HCT116 (cell line): ENCODE data around the gene PAOX. TPM values are rescaled to one million over a fixed set of nuclear protein-coding genes. Genes with fewer than 3 reads are reported as not detected.

ENCODE experiments used
- ATAC-seq: fragments of 200-7000 bp; cut with Tn5 transposase; 2 replicates; pipeline ENCODE4 v1.9.1; 2020; ENCODE audit warnings: mild to moderate bottlenecking, moderate library complexity
- BruUV-seq: library from RNA; stranded (reverse); fragments of 400-500 nt; replicated peaks from 2 replicates; lab custom pipeline; 2021; lab: Mats Ljungman, UMichigan
- CTCF ChIA-PET: fragments of 300-600 bp; sonication (Branson Sonifier 250); formaldehyde crosslinking; loops from one replicate; lab custom pipeline; 2021; ENCODE audit warnings: antibody characterized with exemption; lab: Charles Lee
- POLR2A ChIA-PET: fragments of 300-600, 350-600 bp; sonication (Branson Sonifier 250); formaldehyde crosslinking; loops from one replicate; lab custom pipeline; 2021; ENCODE audit warnings: antibody characterized with exemption; lab: Charles Lee
- RAD21 ChIA-PET, 2 experiments: fragments of 300-600 bp; sonication (Branson Sonifier 250); formaldehyde crosslinking; loops; one replicate each; lab custom pipeline; 2023; ENCODE audit warnings: low total read pairs in 2 of 2; ENCODE audit not compliant: uncharacterized antibody in 2 of 2, unreplicated experiment in 2 of 2, low non-redundant PET in 1 of 2; lab: Charles Lee
- DNase-seq: peaks from one replicate; pipeline ENCODE4 v3.0.0-alpha.2; 2010; ENCODE audit warnings: low read depth, low spot score
- H2AFZ ChIP-seq: fragments of 200-600 bp; shearing (Covaris generic), sonication (generic); 2 replicates; pipeline ENCODE4 v1.6.1; 2017; ENCODE audit warnings: low read depth, mixed run types, mixed read lengths, antibody characterized with exemption, low read length; ENCODE audit not compliant: poor library complexity, severe bottlenecking
- H3K27ac ChIP-seq: 2 replicates; pipeline ENCODE4 v1.5.1; 2012; ENCODE audit warnings: low read depth, low read length
- H3K27me3 ChIP-seq: fragments of 200-600 bp; sonication (generic); 2 replicates; pipeline ENCODE4 v1.6.1; 2016; ENCODE audit warnings: mixed run types, low read length, mixed read lengths; ENCODE audit not compliant: insufficient read depth
- H3K36me3 ChIP-seq, 2 experiments: fragments of 200-500 bp in 1 of 2; fragments of 200-600 bp in 1 of 2; sonication (Bioruptor generic) in 1 of 2; sonication (generic) in 1 of 2; 2 replicates each; pipeline versions ENCODE4 v1.5.1 to v1.6.1; 2014 to 2016; ENCODE audit warnings: low read length in 2 of 2, inconsistent platforms in 1 of 2, mixed read lengths in 1 of 2, mixed run types in 1 of 2; ENCODE audit not compliant: insufficient read depth in 2 of 2, control insufficient read depth in 1 of 2
- H3K4me1 ChIP-seq, 2 experiments: fragments of 200-600 bp in 1 of 2; sonication (generic) in 1 of 2; 2 replicates each; pipeline versions ENCODE4 v1.5.1 to v1.6.1; 2012 to 2017; ENCODE audit warnings: low read length in 2 of 2, inconsistent platforms in 1 of 2, mild to moderate bottlenecking in 1 of 2, mixed read lengths in 1 of 2, mixed run types in 1 of 2, moderate library complexity in 1 of 2; ENCODE audit not compliant: insufficient read depth in 2 of 2, control insufficient read depth in 1 of 2
- H3K4me2 ChIP-seq: fragments of 200-600 bp; sonication (generic); 2 replicates; pipeline ENCODE4 v1.6.1; 2017; ENCODE audit warnings: mixed run types, low read length, mixed read lengths
- H3K4me3 ChIP-seq, 2 experiments: fragments of 200-600 bp in 1 of 2; sonication (generic) in 1 of 2; replicated peaks in 1 of 2; 2 replicates each; pipeline ENCODE4 v1.5.1; 2011 to 2016; ENCODE audit warnings: low read length in 2 of 2, control low read depth in 1 of 2, low read depth in 1 of 2, mild to moderate bottlenecking in 1 of 2, mixed read lengths in 1 of 2, mixed run types in 1 of 2
- H3K79me2 ChIP-seq: fragments of 200-600 bp; sonication (generic); 2 replicates; pipeline ENCODE4 v1.6.1; 2017; ENCODE audit warnings: mild to moderate bottlenecking, mixed run types, low read length, moderate library complexity, mixed read lengths; ENCODE audit not compliant: insufficient read depth
- H3K9ac ChIP-seq: fragments of 200-600 bp; sonication (generic); 2 replicates; pipeline ENCODE4 v1.6.1; 2016; ENCODE audit warnings: low read length, mixed read lengths
- H3K9me2 ChIP-seq: fragments of 200-600 bp; sonication (generic), shearing (Covaris generic); 2 replicates; pipeline ENCODE4 v1.6.1; 2017; ENCODE audit warnings: mixed run types, mild to moderate bottlenecking, moderate library complexity; ENCODE audit not compliant: insufficient read depth
- H3K9me3 ChIP-seq, 2 experiments: fragments of 200-500 bp in 1 of 2; fragments of 200-600 bp in 1 of 2; sonication (Bioruptor generic) in 1 of 2; sonication (generic) in 1 of 2; 2 replicates each; pipeline ENCODE4 v1.6.1; 2014 to 2017; ENCODE audit warnings: low read length in 2 of 2, mixed read lengths in 2 of 2, inconsistent platforms in 1 of 2, low read depth in 1 of 2, mild to moderate bottlenecking in 1 of 2, mixed run types in 1 of 2, moderate library complexity in 1 of 2; ENCODE audit not compliant: control insufficient read depth in 1 of 2, insufficient read depth in 1 of 2
- H4K20me1 ChIP-seq: fragments of 200-600 bp; sonication (generic), shearing (Covaris generic); 2 replicates; pipeline ENCODE4 v1.6.1; 2017; ENCODE audit warnings: mixed run types, mild to moderate bottlenecking, moderate library complexity; ENCODE audit not compliant: insufficient read depth
- CEBPB ChIP-seq: IDR thresholded peaks from 2 replicates; pipeline ENCODE4 v1.6.1; 2012; ENCODE audit warnings: low read depth
- JUND ChIP-seq: IDR thresholded peaks from 2 replicates; pipeline ENCODE4 v1.6.1; 2012
- POLR2A ChIP-seq: IDR thresholded peaks from 2 replicates; pipeline ENCODE4 v1.7.0; 2011; ENCODE audit warnings: borderline replicate concordance; ENCODE audit not compliant: insufficient read depth, insufficient read length; ENCODE audit errors: extremely low read depth
- POLR2AphosphoS5 ChIP-seq: IDR thresholded peaks from 2 replicates; pipeline ENCODE4 v1.6.1; 2011; ENCODE audit warnings: mild to moderate bottlenecking, low read depth, low read length, moderate library complexity
- RAD21 ChIP-seq: IDR thresholded peaks from 2 replicates; pipeline ENCODE4 v1.6.1; 2012; ENCODE audit warnings: low read depth, mild to moderate bottlenecking
- SIN3A ChIP-seq: IDR thresholded peaks from 2 replicates; pipeline ENCODE4 v1.6.1; 2012; ENCODE audit warnings: low read depth
- intact Hi-C: fragments of 100-400 bp; cut with micrococcal nuclease; formaldehyde crosslinking; loops from 2 replicates; pipeline ENCODE4 v1.10.0; 2022
- total RNA-seq: library from RNA; stranded (reverse); gene quantifications from one replicate; pipeline ENCODE4 v1.2.1, GENCODE V29; 2021; ENCODE audit not compliant: unreplicated experiment
- TF ChIP-seq, protein P1 (sequence below): IDR thresholded peaks from 2 replicates; pipeline ENCODE4 v1.6.1; 2012; ENCODE audit warnings: low read depth
- TF ChIP-seq, protein P2 (sequence below): IDR thresholded peaks from 2 replicates; pipeline ENCODE4 v1.6.1; 2011; ENCODE audit warnings: mild to moderate bottlenecking, low read length, moderate library complexity; ENCODE audit not compliant: insufficient replicate concordance; ENCODE audit errors: extremely low read depth

Gene PAOX
- total RNA-seq, 1 experiment from 2014 or later, result 3.5 TPM

- Histone ChIP-seq H3K4me2 (no peak overlapping the region), H3K9ac (no peak overlapping the region), H3K36me3 (no peaks in the 10 kb centered on the region; a peak in 1 of 4 replicates), H3K4me3 (no peak overlapping the region), H3K9me2 (no peaks in the 10 kb centered on the region), H3K9me3 (no peaks in the 10 kb centered on the region), H3K27ac (no peak overlapping the region), H2AFZ (no peak overlapping the region), H3K27me3 (no peaks in the 10 kb centered on the region)
- BruUV-seq, result no TSS peak
- RAD21 ChIA-PET, result no interaction called here
- intact Hi-C loops, result no loop called here
- CTCF ChIA-PET, result no interaction called here
- POLR2A ChIA-PET, result no interaction called here
- no peak for DNase-seq
- no peak for TF ChIP-seq SIN3A
- TF ChIP-seq POLR2AphosphoS5, result no peak
- TF ChIP-seq, protein P1, sequence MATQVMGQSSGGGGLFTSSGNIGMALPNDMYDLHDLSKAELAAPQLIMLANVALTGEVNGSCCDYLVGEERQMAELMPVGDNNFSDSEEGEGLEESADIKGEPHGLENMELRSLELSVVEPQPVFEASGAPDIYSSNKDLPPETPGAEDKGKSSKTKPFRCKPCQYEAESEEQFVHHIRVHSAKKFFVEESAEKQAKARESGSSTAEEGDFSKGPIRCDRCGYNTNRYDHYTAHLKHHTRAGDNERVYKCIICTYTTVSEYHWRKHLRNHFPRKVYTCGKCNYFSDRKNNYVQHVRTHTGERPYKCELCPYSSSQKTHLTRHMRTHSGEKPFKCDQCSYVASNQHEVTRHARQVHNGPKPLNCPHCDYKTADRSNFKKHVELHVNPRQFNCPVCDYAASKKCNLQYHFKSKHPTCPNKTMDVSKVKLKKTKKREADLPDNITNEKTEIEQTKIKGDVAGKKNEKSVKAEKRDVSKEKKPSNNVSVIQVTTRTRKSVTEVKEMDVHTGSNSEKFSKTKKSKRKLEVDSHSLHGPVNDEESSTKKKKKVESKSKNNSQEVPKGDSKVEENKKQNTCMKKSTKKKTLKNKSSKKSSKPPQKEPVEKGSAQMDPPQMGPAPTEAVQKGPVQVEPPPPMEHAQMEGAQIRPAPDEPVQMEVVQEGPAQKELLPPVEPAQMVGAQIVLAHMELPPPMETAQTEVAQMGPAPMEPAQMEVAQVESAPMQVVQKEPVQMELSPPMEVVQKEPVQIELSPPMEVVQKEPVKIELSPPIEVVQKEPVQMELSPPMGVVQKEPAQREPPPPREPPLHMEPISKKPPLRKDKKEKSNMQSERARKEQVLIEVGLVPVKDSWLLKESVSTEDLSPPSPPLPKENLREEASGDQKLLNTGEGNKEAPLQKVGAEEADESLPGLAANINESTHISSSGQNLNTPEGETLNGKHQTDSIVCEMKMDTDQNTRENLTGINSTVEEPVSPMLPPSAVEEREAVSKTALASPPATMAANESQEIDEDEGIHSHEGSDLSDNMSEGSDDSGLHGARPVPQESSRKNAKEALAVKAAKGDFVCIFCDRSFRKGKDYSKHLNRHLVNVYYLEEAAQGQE, result no peak
- no peak for TF ChIP-seq POLR2A
- TF ChIP-seq, protein P2, sequence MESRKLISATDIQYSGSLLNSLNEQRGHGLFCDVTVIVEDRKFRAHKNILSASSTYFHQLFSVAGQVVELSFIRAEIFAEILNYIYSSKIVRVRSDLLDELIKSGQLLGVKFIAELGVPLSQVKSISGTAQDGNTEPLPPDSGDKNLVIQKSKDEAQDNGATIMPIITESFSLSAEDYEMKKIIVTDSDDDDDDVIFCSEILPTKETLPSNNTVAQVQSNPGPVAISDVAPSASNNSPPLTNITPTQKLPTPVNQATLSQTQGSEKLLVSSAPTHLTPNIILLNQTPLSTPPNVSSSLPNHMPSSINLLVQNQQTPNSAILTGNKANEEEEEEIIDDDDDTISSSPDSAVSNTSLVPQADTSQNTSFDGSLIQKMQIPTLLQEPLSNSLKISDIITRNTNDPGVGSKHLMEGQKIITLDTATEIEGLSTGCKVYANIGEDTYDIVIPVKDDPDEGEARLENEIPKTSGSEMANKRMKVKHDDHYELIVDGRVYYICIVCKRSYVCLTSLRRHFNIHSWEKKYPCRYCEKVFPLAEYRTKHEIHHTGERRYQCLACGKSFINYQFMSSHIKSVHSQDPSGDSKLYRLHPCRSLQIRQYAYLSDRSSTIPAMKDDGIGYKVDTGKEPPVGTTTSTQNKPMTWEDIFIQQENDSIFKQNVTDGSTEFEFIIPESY, result no peak
- TF ChIP-seq RAD21, result no peak
- TF ChIP-seq JUND, result no peak
- no peak for TF ChIP-seq CEBPB
- TF ChIP-seq, all 23 proteins: peak for 0
- Histone ChIP-seq H3K4me1 (peaks cover 3 to 5% of the 10 kb centered on the region in 2 experiments; a peak in 2 of 4 replicates), H4K20me1 (no peaks in the 10 kb centered on the region), H3K79me2 (peaks cover 6% of the 10 kb centered on the region; the same call in 1 of the 2 replicates)
- ATAC-seq, result no peak
Measured at GRCh38 chr10:133359972-133360610, 19.0 kb upstream of the PAOX start.
